Osteocyte (in vitro differentiated cells): ENCODE measurements around the gene GIPC1. TPM values are rescaled to one million over a fixed set of nuclear protein-coding genes. Genes with fewer than 3 reads are reported as not detected.

Source experiments
- DNase-seq: peaks from one replicate; pipeline ENCODE4 v3.0.0; 2021; ENCODE audit warnings: mixed read lengths; ENCODE audit not compliant: unreplicated experiment; ENCODE audit errors: extremely low spot score
- H3K27ac Mint-ChIP-seq: one replicate; pipeline ENCODE4 v1.8.0; 2021; ENCODE audit warnings: mild to moderate bottlenecking, mixed read lengths; ENCODE audit not compliant: unreplicated experiment
- H3K27me3 Mint-ChIP-seq: one replicate; pipeline ENCODE4 v1.8.0; 2021; ENCODE audit warnings: mixed read lengths; ENCODE audit not compliant: unreplicated experiment
- H3K36me3 Mint-ChIP-seq: one replicate; pipeline ENCODE4 v1.8.0; 2021; ENCODE audit warnings: mixed read lengths; ENCODE audit not compliant: unreplicated experiment
- H3K4me1 Mint-ChIP-seq: one replicate; pipeline ENCODE4 v1.8.0; 2021; ENCODE audit warnings: mixed read lengths; ENCODE audit not compliant: unreplicated experiment
- H3K4me3 Mint-ChIP-seq: one replicate; pipeline ENCODE4 v1.8.0; 2021; ENCODE audit warnings: mild to moderate bottlenecking, moderate library complexity, mixed read lengths; ENCODE audit not compliant: unreplicated experiment
- H3K9me3 Mint-ChIP-seq: one replicate; pipeline ENCODE4 v1.8.0; 2021; ENCODE audit warnings: mixed read lengths; ENCODE audit not compliant: unreplicated experiment
- CTCF ChIP-seq: fragments of 200-600 bp; sonication (generic); IDR thresholded peaks from 2 replicates; pipeline ENCODE4 v1.5.0; 2021; ENCODE audit warnings: antibody characterized with exemption, mild to moderate bottlenecking, moderate library complexity
- total RNA-seq: library from RNA; stranded (reverse); gene quantifications from 2 replicates; pipeline ENCODE4 v1.2.1, GENCODE V29; 2021

GIPC1 gene
- total RNA-seq, 1 donor from 2014 or later = 89.0 TPM

- DNase-seq = no peak
- Mint-ChIP-seq H3K27me3 (no peaks in the 10 kb centered on the region), H3K4me1 (peaks cover 32% of the 10 kb centered on the region), H3K36me3 (peaks cover 9% of the 10 kb centered on the region), H3K9me3 (no peaks in the 10 kb centered on the region), H3K27ac (no peak overlapping the region), H3K4me3 (no peak overlapping the region)
- TF ChIP-seq CTCF = no peak
Measured at GRCh38 chr19:14479309-14479974, 16.5 kb downstream of the GIPC1 start.

- Mint-ChIP-seq H3K27ac (no peak overlapping the region), H3K27me3 (no peaks in the 10 kb centered on the region), H3K36me3 (peaks cover 9% of the 10 kb centered on the region), H3K4me1 (peaks cover 34% of the 10 kb centered on the region), H3K4me3 (no peak overlapping the region), H3K9me3 (no peaks in the 10 kb centered on the region)
- TF ChIP-seq CTCF = no peak
- DNase-seq = no peak
Measured at GRCh38 chr19:14478113-14478545, 17.8 kb downstream of the GIPC1 start.

- Mint-ChIP-seq H3K4me1 (peaks cover 34% of the 10 kb centered on the region), H3K4me3 (no peak overlapping the region), H3K27ac (peak overlapping the region; percentile 83), H3K36me3 (peaks cover 9% of the 10 kb centered on the region), H3K9me3 (no peaks in the 10 kb centered on the region), H3K27me3 (no peaks in the 10 kb centered on the region)
- no peak for DNase-seq
- TF ChIP-seq CTCF = no peak
Measured at GRCh38 chr19:14477418-14478112, 18.4 kb downstream of the GIPC1 start.

- Mint-ChIP-seq H3K9me3 (no peaks in the 10 kb centered on the region), H3K4me3 (peak overlapping the region; percentile 12), H3K27me3 (no peaks in the 10 kb centered on the region), H3K27ac (peak overlapping the region; percentile 87), H3K4me1 (peaks cover 37% of the 10 kb centered on the region), H3K36me3 (peaks cover 9% of the 10 kb centered on the region)
- TF ChIP-seq CTCF = no peak
- DNase-seq = no peak
Measured at GRCh38 chr19:14476673-14477401, 19.1 kb downstream of the GIPC1 start.

GRCh38 chr19:14476327-14476672, 19.6 kb downstream of the GIPC1 start:
- H3K36me3 Mint-ChIP-seq = peaks cover 9% of the 10 kb centered on the region
- H3K27ac Mint-ChIP-seq = peak overlapping the region; percentile 87
- no peak for DNase-seq
- H3K9me3 Mint-ChIP-seq = no peaks in the 10 kb centered on the region
- H3K4me1 Mint-ChIP-seq = peaks cover 39% of the 10 kb centered on the region
- H3K27me3 Mint-ChIP-seq = no peaks in the 10 kb centered on the region
- no peak overlapping the region for H3K4me3 Mint-ChIP-seq
- no peak for TF ChIP-seq CTCF
